GM19035 (cell line): ENCODE data around the gene PCTP.

Experiments
- ATAC-seq: cut with Tn5 transposase; IDR thresholded peaks from one replicate; pipeline ENCODE4 v1.9.1; 2021; ENCODE audit not compliant: unreplicated experiment

The PCTP gene

GRCh38 chr17:55750750-55751657 is at the start of gene PCTP:
Gene PCTP (plus strand): TSS chr17:55751051. CDS start chr17:55751104, 53 bp downstream.
- ATAC-seq = peak; percentile 99

- no peak for ATAC-seq
Measured at GRCh38 chr17:55702150-55702549, 48.7 kb upstream of the PCTP start.

- ATAC-seq = no peak
Measured at GRCh38 chr17:55704401-55704800, 46.5 kb upstream of the PCTP start.

- ATAC-seq = no peak
Measured at GRCh38 chr17:55705847-55706246, 45.0 kb upstream of the PCTP start.

- ATAC-seq = no peak
Measured at GRCh38 chr17:55706808-55707773, 43.8 kb upstream of the PCTP start.

- no peak for ATAC-seq
Measured at GRCh38 chr17:55708175-55708974, 42.5 kb upstream of the PCTP start.

GRCh38 chr17:55709440-55709839 is 41.4 kb upstream of the PCTP start:
- no peak for ATAC-seq

GRCh38 chr17:55709984-55710383 is 40.9 kb upstream of the PCTP start:
- ATAC-seq = no peak

GRCh38 chr17:55710410-55710809 is 40.4 kb upstream of the PCTP start:
- no peak for ATAC-seq

- ATAC-seq = no peak
Measured at GRCh38 chr17:55710829-55711496, 39.9 kb upstream of the PCTP start.

GRCh38 chr17:55717432-55717831 is 33.4 kb upstream of the PCTP start:
- no peak for ATAC-seq

GRCh38 chr17:55717898-55718735 is 32.7 kb upstream of the PCTP start:
- peak; percentile 75 for ATAC-seq

GRCh38 chr17:55720919-55721836 is 29.7 kb upstream of the PCTP start:
- no peak for ATAC-seq

- no peak for ATAC-seq
Measured at GRCh38 chr17:55722016-55722736, 28.7 kb upstream of the PCTP start.

GRCh38 chr17:55722742-55723487 is 27.9 kb upstream of the PCTP start, which contains the start of gene TMEM100:
Gene TMEM100 (minus strand): TSS chr17:55722864. CDS start chr17:55721070, 1,794 bp downstream.
- ATAC-seq = no peak

GRCh38 chr17:55723488-55723848 is 27.4 kb upstream of the PCTP start:
- no peak for ATAC-seq

- ATAC-seq = no peak
Measured at GRCh38 chr17:55726440-55726839, 24.4 kb upstream of the PCTP start.
